ENCODE measurements around the gene DAAM2. TPM values are rescaled to one million over a fixed set of nuclear protein-coding genes. Genes with fewer than 3 reads are reported as not detected.

The DAAM2 gene
- total and polyA plus RNA-seq, 2 of the 8 experiments (the other 6 are each of a cell fraction or from before 2014, with no cell fraction given) = 1.5 to 2.9 TPM

DNA sequence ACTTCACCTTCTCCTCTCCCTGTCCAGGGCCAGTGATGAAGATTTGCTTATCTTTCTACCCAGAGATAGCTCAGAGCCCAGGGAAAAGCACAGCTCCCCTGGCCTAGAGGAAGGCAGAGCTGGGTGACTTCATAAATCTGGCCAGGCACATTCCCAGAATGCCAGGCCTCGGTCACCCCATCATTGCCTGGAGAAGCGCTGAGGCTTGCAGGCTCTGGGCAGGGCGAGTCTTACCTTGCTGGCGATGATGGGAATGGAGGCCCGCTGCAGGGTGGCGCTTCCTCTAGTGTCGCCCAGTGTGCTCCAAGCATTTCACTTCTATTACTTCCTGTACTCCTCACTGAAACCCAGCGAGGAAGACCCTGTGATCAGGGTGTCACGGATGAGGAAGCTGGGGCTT lies 60.1 kb downstream of the DAAM2 start (continued):
- TF ChIP-seq SRF (IDR thresholded peaks at IDR 0.05; ENCODE audit: low read depth, low read length) (no peak), HDAC2 (IDR thresholded peaks at IDR 0.05; ENCODE audit: borderline replicate concordance in 1 of 2, low read depth in 2 of 2, low read length in 2 of 2) (no peak), JUND (IDR thresholded peaks at IDR 0.05; ENCODE audit: low read length) (no peak), HDAC6 (IDR thresholded peaks at IDR 0.05; ENCODE audit: low read depth, low read length) (no peak)
